Ishikawa (cell line): ENCODE data around the gene LCE1F.

ENCODE experiments used
- CEBPB ChIP-seq: IDR thresholded peaks from 2 replicates; pipeline ENCODE4 v1.6.1; 2012
- EGR1 ChIP-seq: IDR thresholded peaks from 2 replicates; pipeline ENCODE4 v1.6.1; 2012
- EP300 ChIP-seq: IDR thresholded peaks from 2 replicates; pipeline ENCODE4 v1.6.1; 2012; ENCODE audit warnings: borderline replicate concordance
- FOXM1 ChIP-seq: IDR thresholded peaks from 2 replicates; pipeline ENCODE4 v1.6.1; 2012; ENCODE audit warnings: low read depth, borderline replicate concordance
- NFIC ChIP-seq: IDR thresholded peaks from 2 replicates; pipeline ENCODE4 v1.6.1; 2012
- RAD21 ChIP-seq: IDR thresholded peaks from 2 replicates; pipeline ENCODE4 v1.6.1; 2012; ENCODE audit warnings: low read depth
- REST ChIP-seq: IDR thresholded peaks from 2 replicates; pipeline ENCODE4 v1.6.1; 2012; ENCODE audit warnings: low read depth, mild to moderate bottlenecking
- TAF1 ChIP-seq: IDR thresholded peaks from 2 replicates; pipeline ENCODE4 v1.6.1; 2012; ENCODE audit warnings: low read depth, mild to moderate bottlenecking
- TCF12 ChIP-seq: IDR thresholded peaks from 2 replicates; pipeline ENCODE4 v1.6.1; 2012; ENCODE audit warnings: low read depth
- TEAD4 ChIP-seq: IDR thresholded peaks from 2 replicates; pipeline ENCODE4 v1.6.1; 2012
- YY1 ChIP-seq: IDR thresholded peaks from 2 replicates; pipeline ENCODE4 v1.6.1; 2012; ENCODE audit warnings: low read depth
- ZBTB7A ChIP-seq: IDR thresholded peaks from 2 replicates; pipeline ENCODE4 v1.6.1; 2012; ENCODE audit warnings: low read depth
- TF ChIP-seq, protein P1 (sequence below): IDR thresholded peaks from 2 replicates; pipeline ENCODE4 v1.6.1; 2012

- no peak for TF ChIP-seq FOXM1
- TF ChIP-seq YY1 = no peak
- no peak for TF ChIP-seq RAD21
- no peak; the same call in 1 of the 2 replicates for TF ChIP-seq CEBPB
- TF ChIP-seq, protein P1, sequence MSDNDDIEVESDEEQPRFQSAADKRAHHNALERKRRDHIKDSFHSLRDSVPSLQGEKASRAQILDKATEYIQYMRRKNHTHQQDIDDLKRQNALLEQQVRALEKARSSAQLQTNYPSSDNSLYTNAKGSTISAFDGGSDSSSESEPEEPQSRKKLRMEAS = no peak
- no peak for TF ChIP-seq EGR1
- TF ChIP-seq NFIC = no peak
- no peak for TF ChIP-seq TEAD4
- TF ChIP-seq EP300 = no peak
- no peak for TF ChIP-seq TCF12
- TF ChIP-seq TAF1 = no peak
- no peak for TF ChIP-seq ZBTB7A
- TF ChIP-seq REST = no peak
Observed at GRCh38 chr1:152745289-152745704, 29.6 kb upstream of the LCE1F start.
